ENCODE results near the gene SPOCD1.

SPOCD1 gene

DNA sequence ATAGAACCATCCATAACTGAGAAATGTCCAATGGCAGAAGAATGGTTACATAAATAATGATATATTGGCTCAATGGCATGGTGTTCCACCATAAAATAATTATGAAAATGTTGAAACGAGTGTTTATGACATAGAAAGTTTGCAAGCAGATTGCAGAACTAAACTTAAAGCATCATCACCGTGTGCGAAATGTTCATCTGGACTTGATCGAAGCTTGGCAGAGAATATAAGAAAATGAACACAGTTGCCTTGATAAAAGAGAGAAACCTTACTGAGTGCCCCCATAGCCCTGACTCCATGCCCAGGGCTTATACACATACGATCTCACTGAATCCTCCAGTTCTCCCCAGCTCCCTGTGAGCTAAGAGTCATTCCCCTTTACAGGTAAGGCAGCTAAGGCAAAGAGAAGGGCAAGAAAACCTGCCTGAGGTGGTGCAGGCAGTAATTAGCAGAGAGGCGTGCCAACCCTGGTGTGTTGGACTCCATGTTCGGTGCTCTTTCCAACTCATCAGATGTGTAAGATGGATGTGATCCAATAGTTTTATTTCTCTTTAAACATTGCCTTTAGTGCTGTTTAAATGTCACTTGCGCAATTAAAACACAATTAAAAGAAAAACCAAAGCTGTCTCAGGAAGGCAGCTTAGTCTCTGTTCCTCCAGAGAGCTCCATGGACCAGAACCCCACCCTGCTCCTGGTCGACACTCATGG is 21.8 kb upstream of the SPOCD1 start:
- TF ChIP-seq GATA2 (IDR thresholded peaks at IDR 0.05; ENCODE audit: low read depth, low read length): no peak
- no peak for TF ChIP-seq GATA3 (IDR thresholded peaks at IDR 0.05; ENCODE audit: low read depth, low read length)

DNA sequence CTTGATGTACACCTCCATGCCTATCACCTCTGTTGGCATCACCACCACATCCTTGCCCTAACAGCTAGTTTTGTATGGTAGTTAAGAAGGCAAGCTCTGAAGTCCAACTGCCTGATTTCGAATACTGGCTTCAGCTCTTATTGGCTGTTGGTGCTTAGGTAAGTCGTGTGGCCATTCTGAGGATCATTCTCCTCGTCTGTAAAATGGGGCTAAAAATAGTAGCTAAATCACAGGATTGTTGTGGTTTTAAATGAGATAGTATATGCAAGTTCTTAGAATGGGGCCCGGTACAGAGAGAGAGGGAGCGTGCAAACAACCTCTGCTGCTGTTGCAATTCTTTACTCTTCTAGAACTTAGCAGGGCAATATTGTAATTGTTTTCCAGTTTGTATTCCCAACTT is 20.8 kb upstream of the SPOCD1 start:
- TF ChIP-seq GATA3 (IDR thresholded peaks at IDR 0.05; ENCODE audit: low read depth, low read length) (no peak), GATA2 (IDR thresholded peaks at IDR 0.05; ENCODE audit: low read depth, low read length) (no peak)

GRCh38 chr1:31835415-31835814 is 19.6 kb upstream of the SPOCD1 start:
- TF ChIP-seq GATA3 (IDR thresholded peaks at IDR 0.05; ENCODE audit: low read depth, low read length) (no peak), GATA2 (IDR thresholded peaks at IDR 0.05; ENCODE audit: low read depth, low read length) (no peak)

- TF ChIP-seq GATA3 (IDR thresholded peaks at IDR 0.05; ENCODE audit: low read depth, low read length) (no peak), GATA2 (IDR thresholded peaks at IDR 0.05; ENCODE audit: low read depth, low read length) (no peak)
These were observed 18.7 kb upstream of the SPOCD1 start for GRCh38 chr1:31834501-31834900.

- TF ChIP-seq GATA3 (IDR thresholded peaks at IDR 0.05; ENCODE audit: low read depth, low read length) (no peak), GATA2 (IDR thresholded peaks at IDR 0.05; ENCODE audit: low read depth, low read length) (no peak)
These were observed 15.9 kb upstream of the SPOCD1 start for GRCh38 chr1:31831397-31832378.

- no peak for TF ChIP-seq GATA3 (IDR thresholded peaks at IDR 0.05; ENCODE audit: low read depth, low read length)
- no peak for TF ChIP-seq GATA2 (IDR thresholded peaks at IDR 0.05; ENCODE audit: low read depth, low read length)
These were observed 14.7 kb upstream of the SPOCD1 start for GRCh38 chr1:31830511-31830910.

DNA sequence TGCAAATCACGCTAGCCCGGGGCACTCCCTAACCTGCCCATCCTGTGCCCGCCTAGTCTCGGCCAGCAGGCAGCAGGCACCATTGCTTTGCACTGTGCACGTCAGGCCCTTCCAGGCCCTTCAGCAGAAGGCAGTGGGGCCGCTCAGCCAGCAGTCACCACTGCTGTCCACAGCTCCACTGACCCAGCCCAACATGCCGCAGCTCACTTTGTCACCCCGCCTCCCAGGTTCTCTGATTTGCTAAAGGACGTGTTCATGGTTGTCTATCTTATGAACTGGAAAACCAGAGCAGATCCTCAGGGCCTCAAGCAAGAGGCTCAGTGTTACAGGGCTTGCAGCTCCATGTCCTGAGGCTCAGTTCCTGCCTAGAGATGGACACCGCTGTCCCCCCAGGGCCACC is 14.2 kb upstream of the SPOCD1 start:
- TF ChIP-seq GATA2 (IDR thresholded peaks at IDR 0.05; ENCODE audit: low read depth, low read length): no peak
- no peak for TF ChIP-seq GATA3 (IDR thresholded peaks at IDR 0.05; ENCODE audit: low read depth, low read length)

GRCh38 chr1:31828926-31829690 is 13.3 kb upstream of the SPOCD1 start:
- no peak for TF ChIP-seq GATA2 (IDR thresholded peaks at IDR 0.05; ENCODE audit: low read depth, low read length)
- no peak for TF ChIP-seq GATA3 (IDR thresholded peaks at IDR 0.05; ENCODE audit: low read depth, low read length)

- no peak for TF ChIP-seq GATA3 (IDR thresholded peaks at IDR 0.05; ENCODE audit: low read depth, low read length)
- no peak for TF ChIP-seq GATA2 (IDR thresholded peaks at IDR 0.05; ENCODE audit: low read depth, low read length)
These were observed 12.5 kb upstream of the SPOCD1 start for GRCh38 chr1:31828341-31828740.

- TF ChIP-seq GATA3 (IDR thresholded peaks at IDR 0.05; ENCODE audit: low read depth, low read length) (no peak), GATA2 (IDR thresholded peaks at IDR 0.05; ENCODE audit: low read depth, low read length) (no peak)
These were observed 8.0 kb upstream of the SPOCD1 start for GRCh38 chr1:31823780-31824179.

DNA sequence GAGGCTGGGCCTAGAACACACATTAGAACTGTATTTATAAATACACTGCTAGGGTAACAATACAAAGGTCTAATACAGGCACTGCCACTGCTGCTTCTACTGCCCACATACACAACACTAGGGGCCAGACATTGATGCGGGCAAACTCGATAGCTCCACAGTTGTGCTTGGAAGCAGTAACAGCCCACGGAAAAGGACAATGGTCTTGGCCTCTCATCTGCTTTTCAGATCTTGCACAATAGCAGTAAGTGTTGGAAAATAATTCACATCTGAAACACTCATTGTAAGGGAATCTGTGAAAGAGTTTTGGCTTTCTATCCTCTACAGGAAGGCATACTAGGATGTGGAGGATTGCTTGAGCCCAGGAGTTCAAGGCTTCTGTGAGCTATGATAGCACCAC is 6.9 kb upstream of the SPOCD1 start:
- TF ChIP-seq GATA2 (IDR thresholded peaks at IDR 0.05; ENCODE audit: low read depth, low read length) (no peak), GATA3 (IDR thresholded peaks at IDR 0.05; ENCODE audit: low read depth, low read length) (no peak)

GRCh38 chr1:31818206-31818605 is 2.4 kb upstream of the SPOCD1 start:
- TF ChIP-seq GATA3 (IDR thresholded peaks at IDR 0.05; ENCODE audit: low read depth, low read length): no peak
- TF ChIP-seq GATA2 (IDR thresholded peaks at IDR 0.05; ENCODE audit: low read depth, low read length): no peak

DNA sequence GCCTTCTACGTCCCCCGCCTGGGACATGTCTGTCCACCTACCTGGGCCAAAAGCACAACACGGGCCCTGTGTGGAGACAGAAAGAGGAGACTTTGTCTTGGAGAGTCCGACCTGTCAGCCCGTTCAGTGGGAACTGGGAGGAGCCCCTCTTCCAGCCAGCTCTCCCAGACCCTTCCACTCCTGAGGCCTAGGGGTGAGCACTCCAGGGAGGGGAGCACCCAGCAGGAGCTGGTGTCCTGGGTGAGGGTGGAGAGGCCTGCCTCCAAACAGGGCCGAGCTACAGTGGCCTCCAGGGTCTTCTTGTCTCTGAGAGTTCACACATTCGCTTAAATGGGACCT is 546 bp downstream of the SPOCD1 start:
- TF ChIP-seq GATA2 (IDR thresholded peaks at IDR 0.05; ENCODE audit: low read depth, low read length) (no peak), GATA3 (IDR thresholded peaks at IDR 0.05; ENCODE audit: low read depth, low read length) (no peak)

DNA sequence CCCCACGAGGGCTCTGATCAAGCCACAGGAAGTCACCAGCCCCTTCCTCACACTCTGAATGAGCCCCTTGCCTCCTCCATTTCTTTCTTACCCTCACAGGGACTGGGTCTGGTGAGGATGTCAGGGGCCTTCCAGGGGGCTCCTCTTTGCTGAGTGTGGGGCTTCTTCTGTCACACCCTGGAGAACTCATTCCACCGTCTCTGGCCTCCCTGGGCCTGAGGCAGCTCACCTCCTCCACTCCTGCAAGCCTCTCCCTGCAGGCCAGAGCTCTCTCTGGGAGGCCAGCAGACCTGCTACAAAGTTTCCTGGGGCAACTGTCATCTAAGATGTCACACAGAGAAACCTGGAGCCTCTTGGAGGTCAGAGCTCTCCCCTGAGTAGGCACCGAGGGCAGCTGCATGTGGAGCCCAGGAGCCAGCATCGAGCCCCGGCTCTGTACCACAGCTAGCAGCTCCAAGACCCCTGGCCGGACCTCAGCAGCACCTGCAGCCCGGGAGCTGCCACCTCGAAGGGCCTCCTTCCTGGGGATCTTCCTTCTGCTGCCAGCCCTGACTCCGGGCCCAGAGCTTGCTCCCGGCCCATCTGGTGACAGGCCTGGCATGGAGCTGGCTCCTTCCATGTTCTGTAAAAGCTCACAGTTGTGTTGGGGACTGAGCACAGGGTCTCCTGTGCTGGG is 1.1 kb downstream of the SPOCD1 start:
- TF ChIP-seq GATA2 (IDR thresholded peaks at IDR 0.05; ENCODE audit: low read depth, low read length): no peak
- no peak for TF ChIP-seq GATA3 (IDR thresholded peaks at IDR 0.05; ENCODE audit: low read depth, low read length)

Data from SH-SY5Y (cell line).